Loucy (cell line): Measurements from ENCODE around the gene XRCC3.

Experiments
- H2AFZ ChIP-seq: fragments of 200-600 bp; sonication (generic); 2 replicates; pipeline ENCODE4 v1.6.0; 2016; ENCODE audit warnings: antibody characterized with exemption, mild to moderate bottlenecking, low read length, moderate library complexity
- H3F3A ChIP-seq: fragments of 200-600 bp; 2 replicates; pipeline ENCODE4 v1.6.0; 2016; ENCODE audit warnings: antibody characterized with exemption, low read depth, mild to moderate bottlenecking
- H3K27me3 ChIP-seq: fragments of 200-600 bp; sonication (generic); 2 replicates; pipeline ENCODE4 v1.6.1; 2014; ENCODE audit warnings: low read length, mild to moderate bottlenecking; ENCODE audit not compliant: insufficient read depth, poor library complexity, severe bottlenecking
- H3K36me3 ChIP-seq: fragments of 200-600 bp; sonication (generic); 2 replicates; pipeline ENCODE4 v1.6.1; 2016; ENCODE audit warnings: low read length; ENCODE audit not compliant: insufficient read depth
- H3K4me1 ChIP-seq: fragments of 200-600 bp; sonication (generic); 2 replicates; pipeline ENCODE4 v1.5.1; 2014; ENCODE audit warnings: low read length, mild to moderate bottlenecking; ENCODE audit not compliant: insufficient read depth, poor library complexity, severe bottlenecking
- H3K4me2 ChIP-seq: fragments of 200-600 bp; sonication (generic); 2 replicates; pipeline ENCODE4 v1.6.0; 2014; ENCODE audit warnings: antibody characterized with exemption, low read length, low read depth, mild to moderate bottlenecking; ENCODE audit not compliant: poor library complexity, severe bottlenecking
- H3K4me3 ChIP-seq: fragments of 200-600 bp; sonication (generic); 2 replicates; pipeline ENCODE4 v1.5.1; 2014; ENCODE audit warnings: low read length, mild to moderate bottlenecking, mixed read lengths; ENCODE audit not compliant: poor library complexity, severe bottlenecking
- H3K79me2 ChIP-seq: fragments of 200-600 bp; sonication (generic); 2 replicates; pipeline ENCODE4 v1.6.1; 2014; ENCODE audit warnings: low read length; ENCODE audit not compliant: insufficient read depth
- H3K9ac ChIP-seq: fragments of 200-600 bp; sonication (generic); 2 replicates; pipeline ENCODE4 v1.6.0; 2014; ENCODE audit warnings: mild to moderate bottlenecking, low read depth, low read length, moderate library complexity; ENCODE audit not compliant: poor library complexity, severe bottlenecking
- H3K9me2 ChIP-seq: fragments of 200-600 bp; sonication (generic); replicated peaks from 2 replicates; pipeline ENCODE4 v1.6.1; 2016; ENCODE audit warnings: low read depth, low read length, mixed read lengths
- H3K9me3 ChIP-seq: fragments of 200-600 bp; sonication (generic); 2 replicates; pipeline ENCODE4 v1.6.1; 2014; ENCODE audit warnings: mild to moderate bottlenecking, antibody characterized with exemption, low read length, low read depth; ENCODE audit not compliant: insufficient read depth
- H4K20me1 ChIP-seq: fragments of 200-600 bp; sonication (generic); 2 replicates; pipeline ENCODE4 v1.6.0; 2014; ENCODE audit warnings: antibody characterized with exemption, low read length, mild to moderate bottlenecking; ENCODE audit not compliant: insufficient read depth, poor library complexity, severe bottlenecking
- EZH2phosphoT487 ChIP-seq: fragments of 200-600 bp; IDR thresholded peaks from 2 replicates; pipeline ENCODE4 v1.6.1; 2018; ENCODE audit warnings: antibody characterized with exemption, mild to moderate bottlenecking, moderate library complexity, borderline replicate concordance
- TF ChIP-seq, protein P1 (sequence below): fragments of 200-600 bp; sonication (generic); conservative IDR thresholded peaks from 2 replicates; pipeline ENCODE4 v1.5.1; 2014; ENCODE audit warnings: mild to moderate bottlenecking, antibody characterized with exemption, low read length

XRCC3 gene

DNA sequence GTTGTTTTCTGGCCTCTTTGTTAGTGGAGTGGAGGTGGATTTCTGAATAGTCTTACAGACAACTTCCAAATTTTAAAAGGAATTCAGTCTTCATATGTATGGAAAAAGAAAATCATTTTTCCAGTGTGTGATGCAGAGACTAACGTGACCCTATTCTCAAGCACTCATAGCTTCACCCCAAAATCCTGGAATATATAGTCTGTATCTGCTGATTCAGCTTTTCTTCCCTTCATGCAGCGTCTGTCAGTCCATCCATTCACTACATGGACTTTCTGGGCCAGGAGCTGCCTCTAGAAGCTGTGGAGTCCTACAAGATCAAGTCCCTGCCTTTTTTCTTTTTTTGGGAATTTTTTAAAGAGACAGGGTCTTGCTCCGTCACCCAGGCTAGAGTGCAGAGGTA is 62.4 kb downstream of the XRCC3 start:
- no peaks in the 10 kb centered on the region for H3K9me2 ChIP-seq
- H3K4me2 ChIP-seq: no peak overlapping the region
- no peak overlapping the region for H3K9ac ChIP-seq
- no peaks in the 10 kb centered on the region for H3F3A ChIP-seq
- no peak for TF ChIP-seq EZH2phosphoT487
- TF ChIP-seq, protein P1, sequence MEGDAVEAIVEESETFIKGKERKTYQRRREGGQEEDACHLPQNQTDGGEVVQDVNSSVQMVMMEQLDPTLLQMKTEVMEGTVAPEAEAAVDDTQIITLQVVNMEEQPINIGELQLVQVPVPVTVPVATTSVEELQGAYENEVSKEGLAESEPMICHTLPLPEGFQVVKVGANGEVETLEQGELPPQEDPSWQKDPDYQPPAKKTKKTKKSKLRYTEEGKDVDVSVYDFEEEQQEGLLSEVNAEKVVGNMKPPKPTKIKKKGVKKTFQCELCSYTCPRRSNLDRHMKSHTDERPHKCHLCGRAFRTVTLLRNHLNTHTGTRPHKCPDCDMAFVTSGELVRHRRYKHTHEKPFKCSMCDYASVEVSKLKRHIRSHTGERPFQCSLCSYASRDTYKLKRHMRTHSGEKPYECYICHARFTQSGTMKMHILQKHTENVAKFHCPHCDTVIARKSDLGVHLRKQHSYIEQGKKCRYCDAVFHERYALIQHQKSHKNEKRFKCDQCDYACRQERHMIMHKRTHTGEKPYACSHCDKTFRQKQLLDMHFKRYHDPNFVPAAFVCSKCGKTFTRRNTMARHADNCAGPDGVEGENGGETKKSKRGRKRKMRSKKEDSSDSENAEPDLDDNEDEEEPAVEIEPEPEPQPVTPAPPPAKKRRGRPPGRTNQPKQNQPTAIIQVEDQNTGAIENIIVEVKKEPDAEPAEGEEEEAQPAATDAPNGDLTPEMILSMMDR: no peak
- no peaks in the 10 kb centered on the region for H3K9me3 ChIP-seq
- H3K4me1 ChIP-seq: no peaks in the 10 kb centered on the region
- H3K4me3 ChIP-seq: no peak overlapping the region
- no peaks in the 10 kb centered on the region for H3K27me3 ChIP-seq
- H3K79me2 ChIP-seq: peaks cover 56% of the 10 kb centered on the region
- H4K20me1 ChIP-seq: peaks cover 30% of the 10 kb centered on the region
- peaks cover 45% of the 10 kb centered on the region; the same call in 1 of the 2 replicates for H3K36me3 ChIP-seq
- H2AFZ ChIP-seq: no peak overlapping the region

DNA sequence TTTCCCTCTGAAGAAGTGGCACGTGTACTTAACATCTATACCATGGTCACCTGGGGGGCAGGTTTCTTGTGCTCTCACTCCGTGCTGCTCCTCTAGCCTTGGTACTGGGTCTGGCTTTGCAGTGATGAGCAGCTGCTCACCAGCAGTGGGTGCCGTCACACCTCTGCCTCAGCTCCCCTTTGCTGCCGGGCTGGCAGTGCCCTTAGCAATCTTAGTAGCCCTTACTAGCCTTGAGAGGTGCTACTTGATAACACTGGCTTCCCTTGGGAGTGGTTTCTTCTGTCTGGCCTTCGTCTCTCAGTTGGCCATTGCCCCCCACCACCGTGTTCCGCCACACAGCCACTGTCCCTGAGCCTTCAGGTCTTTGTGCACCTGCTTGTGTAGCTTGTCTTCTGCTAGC is 63.7 kb downstream of the XRCC3 start:
- Histone ChIP-seq H3K36me3 (peaks cover 33% of the 10 kb centered on the region; the same call in 1 of the 2 replicates), H2AFZ (no peak overlapping the region), H3K27me3 (no peaks in the 10 kb centered on the region), H3K9me3 (no peaks in the 10 kb centered on the region), H4K20me1 (peaks cover 34% of the 10 kb centered on the region), H3K9ac (no peak overlapping the region), H3K9me2 (no peaks in the 10 kb centered on the region), H3K4me2 (no peak overlapping the region), H3K4me3 (no peak overlapping the region), H3K4me1 (no peaks in the 10 kb centered on the region), H3F3A (no peaks in the 10 kb centered on the region), H3K79me2 (peaks cover 67% of the 10 kb centered on the region)
- TF ChIP-seq EZH2phosphoT487: no peak
- TF ChIP-seq, protein P1: no peak

DNA sequence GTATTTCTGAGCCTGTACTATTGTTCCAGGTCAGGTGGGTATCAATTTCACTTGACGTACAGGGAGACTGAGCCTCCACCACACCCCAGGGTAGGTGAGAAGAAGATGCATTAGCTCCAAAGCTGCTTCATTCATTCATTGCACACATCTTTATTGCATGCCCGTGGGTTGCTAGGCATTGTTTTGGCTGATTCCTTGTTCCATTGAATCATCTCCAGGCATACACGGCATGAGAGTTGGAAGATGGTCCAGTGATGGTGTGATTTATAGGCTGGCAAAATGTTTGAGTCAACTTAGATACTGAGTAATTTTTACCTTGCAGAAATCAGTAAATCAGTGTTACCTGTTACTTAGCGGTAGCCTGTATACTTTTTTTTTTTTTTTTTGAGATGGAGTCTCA is 65.0 kb downstream of the XRCC3 start:
- no peak overlapping the region for H3K4me2 ChIP-seq

More for the DNA sequence above, 65.0 kb downstream of the XRCC3 start:
- Histone ChIP-seq H2AFZ (no peak overlapping the region), H3K9ac (no peak overlapping the region), H3K9me2 (no peaks in the 10 kb centered on the region), H3K27me3 (no peaks in the 10 kb centered on the region), H3K79me2 (peaks cover 81% of the 10 kb centered on the region), H3K4me3 (no peak overlapping the region), H3F3A (no peaks in the 10 kb centered on the region), H3K4me1 (no peaks in the 10 kb centered on the region), H3K9me3 (no peaks in the 10 kb centered on the region), H3K36me3 (peaks cover 19% of the 10 kb centered on the region; the same call in 1 of the 2 replicates), H4K20me1 (peaks cover 37% of the 10 kb centered on the region)
- TF ChIP-seq, protein P1: no peak
